ENCODE results near the gene PRRG4. TPM values are rescaled to one million over a fixed set of nuclear protein-coding genes. Genes with fewer than 3 reads are reported as not detected.
A peak's percentile ranks its signal among the peaks of the same experiment; 100 is the strongest.
"Not testable (repeated sequence)": the region's sequence is repeated elsewhere in the genome, so short reads cannot be mapped to it uniquely, and the experiment has no call there.

Gene PRRG4
- total RNA-seq (under 0.01 and 0.33 TPM in 2 replicates), polyA plus RNA-seq (0.08 and 0.27 TPM in 2 replicates), polyA minus RNA-seq (ENCODE audit: low replicate concordance) (not detected in 2 replicates)
- 0.05 and 0.24 TPM in 2 replicates for polyA plus RNA-seq (2012)

- TF ChIP-seq EZH2 (IDR thresholded peaks at IDR 0.05; ENCODE audit: low read length, missing control alignments), result peak; percentile 42
- TF ChIP-seq, protein P1, sequence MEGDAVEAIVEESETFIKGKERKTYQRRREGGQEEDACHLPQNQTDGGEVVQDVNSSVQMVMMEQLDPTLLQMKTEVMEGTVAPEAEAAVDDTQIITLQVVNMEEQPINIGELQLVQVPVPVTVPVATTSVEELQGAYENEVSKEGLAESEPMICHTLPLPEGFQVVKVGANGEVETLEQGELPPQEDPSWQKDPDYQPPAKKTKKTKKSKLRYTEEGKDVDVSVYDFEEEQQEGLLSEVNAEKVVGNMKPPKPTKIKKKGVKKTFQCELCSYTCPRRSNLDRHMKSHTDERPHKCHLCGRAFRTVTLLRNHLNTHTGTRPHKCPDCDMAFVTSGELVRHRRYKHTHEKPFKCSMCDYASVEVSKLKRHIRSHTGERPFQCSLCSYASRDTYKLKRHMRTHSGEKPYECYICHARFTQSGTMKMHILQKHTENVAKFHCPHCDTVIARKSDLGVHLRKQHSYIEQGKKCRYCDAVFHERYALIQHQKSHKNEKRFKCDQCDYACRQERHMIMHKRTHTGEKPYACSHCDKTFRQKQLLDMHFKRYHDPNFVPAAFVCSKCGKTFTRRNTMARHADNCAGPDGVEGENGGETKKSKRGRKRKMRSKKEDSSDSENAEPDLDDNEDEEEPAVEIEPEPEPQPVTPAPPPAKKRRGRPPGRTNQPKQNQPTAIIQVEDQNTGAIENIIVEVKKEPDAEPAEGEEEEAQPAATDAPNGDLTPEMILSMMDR (conservative IDR thresholded peaks at IDR 0.05 in 1 of 2, IDR thresholded peaks at IDR 0.05 in 1 of 2; ENCODE audit: low read depth in 1 of 2, low read length in 2 of 2), result no peak
- peak; percentile 29 to 53 for DNase-seq (ENCODE audit: low read depth in 2 of 2)
Observed at GRCh38 chr11:32829680-32830412, at the start of gene PRRG4. Gene PRRG4 (plus strand): TSS chr11:32829927. CDS start chr11:32830530, 603 bp downstream.

DNA sequence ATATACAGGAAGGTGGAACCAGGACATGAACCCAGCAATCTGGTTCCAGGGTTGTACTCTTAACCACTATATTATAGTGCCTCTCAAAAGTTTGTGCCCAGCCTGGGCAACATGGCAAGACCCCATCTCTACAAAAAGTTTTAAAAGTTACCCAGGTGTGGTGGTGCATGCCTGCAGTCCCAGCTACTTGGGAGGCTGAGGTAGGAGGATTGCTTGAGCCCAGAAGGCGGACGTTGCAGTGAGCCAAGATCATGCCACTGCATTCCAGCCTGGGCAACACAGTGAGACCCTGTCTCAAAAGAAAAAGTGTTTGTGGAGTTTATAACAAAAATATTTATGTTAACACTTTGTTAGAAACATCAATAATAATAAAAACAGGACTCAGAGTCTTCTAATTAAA is 48.9 kb upstream of the PRRG4 start:
- not testable (repeated sequence) for H3K9me3 ChIP-seq (ENCODE audit: control insufficient read depth, insufficient read depth, low read depth, low read length); H3K79me2 ChIP-seq (ENCODE audit: control insufficient read depth, insufficient read depth, low read length); H3K4me3 ChIP-seq (replicated peaks in 1 of 4; ENCODE audit: control extremely low read depth in 1 of 4, insufficient read depth in 1 of 4, low read depth in 3 of 4, low read length in 4 of 4); H2AFZ ChIP-seq (ENCODE audit: low read length); DNase-seq (ENCODE audit: low read depth in 2 of 2); H3K27me3 ChIP-seq (ENCODE audit: control insufficient read depth, insufficient read depth, low read length); H3K36me3 ChIP-seq (ENCODE audit: control insufficient read depth, insufficient read depth, low read length); H3K4me2 ChIP-seq (ENCODE audit: extremely low read depth, insufficient read depth, low read length); H3K9ac ChIP-seq (ENCODE audit: insufficient read depth, low read length); H3K4me1 ChIP-seq (ENCODE audit: control insufficient read depth, extremely low read depth, insufficient read depth, low read length); H4K20me1 ChIP-seq (ENCODE audit: control insufficient read depth, extremely low read depth, insufficient read depth, low read length); H3K27ac ChIP-seq (ENCODE audit: insufficient read depth, low read length)

More at GRCh38 chr11:32829680-32830412, at the start of gene PRRG4:
- Histone ChIP-seq H3K9ac (ENCODE audit: insufficient read depth, low read length) (peak within 1 kb of the TSS; percentile 30), H3K4me2 (ENCODE audit: extremely low read depth, insufficient read depth, low read length) (peak within 1 kb of the TSS; percentile 97), H3K79me2 (ENCODE audit: control insufficient read depth, insufficient read depth, low read length) (no peaks in the 10 kb centered on the region), H3K27ac (ENCODE audit: insufficient read depth, low read length) (no peak within 1 kb of the TSS), H3K36me3 (ENCODE audit: control insufficient read depth, insufficient read depth, low read length) (no peaks in the 10 kb centered on the region), H3K9me3 (ENCODE audit: control insufficient read depth, insufficient read depth, low read depth, low read length) (no peaks in the 10 kb centered on the region), H2AFZ (ENCODE audit: low read length) (peak within 1 kb of the TSS; percentile 42), H4K20me1 (ENCODE audit: control insufficient read depth, extremely low read depth, insufficient read depth, low read length) (no peaks in the 10 kb centered on the region), H3K27me3 (ENCODE audit: control insufficient read depth, insufficient read depth, low read length) (peaks cover 10% of the 10 kb centered on the region), H3K4me3 (replicated peaks in 1 of 4; ENCODE audit: control extremely low read depth in 1 of 4, insufficient read depth in 1 of 4, low read depth in 3 of 4, low read length in 4 of 4) (peak within 1 kb of the TSS; percentile 33 to 70 (median 51)), H3K4me1 (ENCODE audit: control insufficient read depth, extremely low read depth, insufficient read depth, low read length) (peaks cover 7% of the 10 kb centered on the region)

GRCh38 chr11:32781721-32782120 is 48.0 kb upstream of the PRRG4 start:
- Histone ChIP-seq H2AFZ (ENCODE audit: low read length) (no peak overlapping the region), H3K4me3 (replicated peaks in 1 of 4; ENCODE audit: control extremely low read depth in 1 of 4, insufficient read depth in 1 of 4, low read depth in 3 of 4, low read length in 4 of 4) (no peak overlapping the region), H3K27me3 (ENCODE audit: control insufficient read depth, insufficient read depth, low read length) (no peaks in the 10 kb centered on the region), H3K4me1 (ENCODE audit: control insufficient read depth, extremely low read depth, insufficient read depth, low read length) (no peaks in the 10 kb centered on the region), H3K79me2 (ENCODE audit: control insufficient read depth, insufficient read depth, low read length) (no peaks in the 10 kb centered on the region), H3K27ac (ENCODE audit: insufficient read depth, low read length) (no peak overlapping the region), H3K36me3 (ENCODE audit: control insufficient read depth, insufficient read depth, low read length) (no peaks in the 10 kb centered on the region), H4K20me1 (ENCODE audit: control insufficient read depth, extremely low read depth, insufficient read depth, low read length) (no peaks in the 10 kb centered on the region), H3K9ac (ENCODE audit: insufficient read depth, low read length) (no peak overlapping the region), H3K4me2 (ENCODE audit: extremely low read depth, insufficient read depth, low read length) (no peak overlapping the region), H3K9me3 (ENCODE audit: control insufficient read depth, insufficient read depth, low read depth, low read length) (no peaks in the 10 kb centered on the region)
- TF ChIP-seq EZH2 (IDR thresholded peaks at IDR 0.05; ENCODE audit: low read length, missing control alignments), result no peak
- TF ChIP-seq, protein P1 (conservative IDR thresholded peaks at IDR 0.05 in 1 of 2, IDR thresholded peaks at IDR 0.05 in 1 of 2; ENCODE audit: low read depth in 1 of 2, low read length in 2 of 2), result no peak
- no peak for DNase-seq (ENCODE audit: low read depth in 2 of 2)

All from fibroblast of lung (primary cell).